SK-N-SH (cell line): ENCODE data around the gene CALCB. TPM values are rescaled to one million over a fixed set of nuclear protein-coding genes. Genes with fewer than 3 reads are reported as not detected.

Experiments used
- CTCF ChIA-PET: fragments of 300-600, 350-600 bp; formaldehyde crosslinking; extraction: SDS; loops from one replicate; lab custom pipeline; 2021; lab: Yijun Ruan, JAX
- POLR2A ChIA-PET: fragments of 350-600 bp; sonication (Branson Sonifier 250); formaldehyde crosslinking; extraction: SDS; loops from one replicate; lab custom pipeline; 2020; ENCODE audit warnings: antibody characterized with exemption, inconsistent platforms; lab: Yijun Ruan, JAX
- DNase-seq: peaks from one replicate; pipeline ENCODE4 v3.0.0; 2012
- H2AFZ ChIP-seq: fragments of 200-600 bp; sonication (generic); 2 replicates; pipeline ENCODE4 v1.8.1; 2016; ENCODE audit warnings: antibody characterized with exemption, mild to moderate bottlenecking, low read depth
- H3F3A ChIP-seq: fragments of 200-600 bp; sonication (generic); replicated peaks from 2 replicates; pipeline ENCODE3; 2016; ENCODE audit warnings: antibody characterized with exemption, mild to moderate bottlenecking; ENCODE audit not compliant: insufficient read depth
- H3K27ac ChIP-seq, 2 experiments: fragments of 200-500 bp in 1 of 2; fragments of 200-600 bp in 1 of 2; sonication (Bioruptor generic) in 1 of 2; sonication (generic), shearing (Covaris generic) in 1 of 2; 2 replicates each; pipeline versions ENCODE4 v1.5.1 to v1.6.1; 2014 to 2016; ENCODE audit warnings: low read depth in 2 of 2, inconsistent platforms in 1 of 2, low read length in 1 of 2, mild to moderate bottlenecking in 1 of 2, mixed read lengths in 1 of 2
- H3K27me3 ChIP-seq: fragments of 200-600 bp; sonication (generic), shearing (Covaris generic); 2 replicates; pipeline ENCODE4 v1.6.1; 2016; ENCODE audit warnings: mixed run types; ENCODE audit not compliant: insufficient read depth
- H3K36me3 ChIP-seq, 2 experiments: fragments of 200-500 bp in 1 of 2; fragments of 200-600 bp in 1 of 2; sonication (Bioruptor generic) in 1 of 2; sonication (generic) in 1 of 2; replicated peaks in 1 of 2; 2 replicates each; pipeline versions ENCODE3 to v1.5.1; 2014 to 2016; ENCODE audit warnings: low read length in 1 of 2, mild to moderate bottlenecking in 1 of 2; ENCODE audit not compliant: insufficient read depth in 2 of 2, control insufficient read depth in 1 of 2
- H3K4me1 ChIP-seq, 2 experiments: fragments of 200-500 bp in 1 of 2; fragments of 200-600 bp in 1 of 2; sonication (Bioruptor generic) in 1 of 2; sonication (generic), shearing (Covaris generic) in 1 of 2; 2 replicates each; pipeline versions ENCODE4 v1.5.1 to v1.6.1; 2014 to 2016; ENCODE audit warnings: low read depth in 1 of 2, low read length in 1 of 2, mixed run types in 1 of 2; ENCODE audit not compliant: insufficient read depth in 2 of 2, control insufficient read depth in 1 of 2
- H3K4me2 ChIP-seq: fragments of 200-600 bp; sonication (generic), shearing (Covaris generic); 2 replicates; pipeline ENCODE4 v1.6.1; 2017; ENCODE audit warnings: mixed run types
- H3K4me3 ChIP-seq, 2 experiments: fragments of 200-500 bp in 1 of 2; fragments of 200-600 bp in 1 of 2; sonication (Bioruptor generic) in 1 of 2; sonication (generic), shearing (Covaris generic) in 1 of 2; 2 replicates each; pipeline versions ENCODE4 v1.5.1 to v1.8.1; 2014 to 2016; ENCODE audit warnings: low read depth in 2 of 2, inconsistent platforms in 1 of 2, low read length in 1 of 2, mild to moderate bottlenecking in 1 of 2, mixed read lengths in 1 of 2, moderate library complexity in 1 of 2
- H3K79me2 ChIP-seq: fragments of 200-600 bp; sonication (generic); 2 replicates; pipeline ENCODE4 v1.8.1; 2017; ENCODE audit warnings: mild to moderate bottlenecking; ENCODE audit not compliant: insufficient read depth
- H3K9ac ChIP-seq: fragments of 200-600 bp; sonication (generic); 2 replicates; pipeline ENCODE4 v1.6.1; 2017; ENCODE audit warnings: mixed run types
- H3K9me2 ChIP-seq: fragments of 200-600 bp; sonication (generic); 2 replicates; pipeline ENCODE4 v1.6.1; 2017; ENCODE audit warnings: mixed run types
- H3K9me3 ChIP-seq: fragments of 200-600 bp; sonication (generic); 2 replicates; pipeline ENCODE4 v1.6.1; 2017; ENCODE audit warnings: mixed run types, mild to moderate bottlenecking, moderate library complexity
- H4K20me1 ChIP-seq: fragments of 200-600 bp; sonication (generic); 2 replicates; pipeline ENCODE4 v1.6.1; 2017; ENCODE audit warnings: mild to moderate bottlenecking, mixed run types; ENCODE audit not compliant: insufficient read depth
- CHD2 ChIP-seq: fragments of 150-350 bp; IDR thresholded peaks from 2 replicates; pipeline ENCODE4 v1.6.1; 2018; ENCODE audit warnings: low read length; ENCODE audit not compliant: partially characterized antibody
- EZH2phosphoT487 ChIP-seq: fragments of 200-600 bp; sonication (generic); IDR thresholded peaks from 2 replicates; pipeline ENCODE4 v1.6.1; 2017; ENCODE audit warnings: low read depth, mixed run types, mild to moderate bottlenecking, antibody characterized with exemption, moderate library complexity, borderline replicate concordance
- FOSL2 ChIP-seq: IDR thresholded peaks from 2 replicates; pipeline ENCODE4 v1.4.0; 2012; ENCODE audit warnings: low read depth, mild to moderate bottlenecking, moderate library complexity, borderline replicate concordance
- GATA2 ChIP-seq: sonication (generic); formaldehyde crosslinking; IDR thresholded peaks from 2 replicates; pipeline ENCODE4 v1.5.0; 2020; ENCODE audit warnings: mild to moderate bottlenecking, missing genetic modification reagents
- MEF2A ChIP-seq: IDR thresholded peaks from 2 replicates; pipeline ENCODE4 v1.4.0; 2012; ENCODE audit warnings: low read depth, borderline replicate concordance
- MXI1 ChIP-seq: IDR thresholded peaks from 2 replicates; pipeline ENCODE4 v1.6.1; 2012; ENCODE audit warnings: mild to moderate bottlenecking, low read depth, low read length, improper control_type of control experiment
- NFIC ChIP-seq: IDR thresholded peaks from 2 replicates; pipeline ENCODE4 v1.4.0; 2012; ENCODE audit warnings: borderline replicate concordance
- NRF1 ChIP-seq: IDR thresholded peaks from 2 replicates; pipeline ENCODE4 v1.6.1; 2012; ENCODE audit warnings: low read depth, mild to moderate bottlenecking, low read length
- POLR2AphosphoS5 ChIP-seq: IDR thresholded peaks from 2 replicates; pipeline ENCODE4 v1.6.1; 2012; ENCODE audit warnings: low read depth, low read length
- RCOR1 ChIP-seq: fragments of 150-350 bp; IDR thresholded peaks from 2 replicates; pipeline ENCODE4 v1.6.1; 2017; ENCODE audit warnings: antibody characterized with exemption, low read length
- RFX5 ChIP-seq: IDR thresholded peaks from 2 replicates; pipeline ENCODE4 v1.6.1; 2012; ENCODE audit warnings: mild to moderate bottlenecking, improper control_type of control experiment, low read length
- RXRA ChIP-seq: IDR thresholded peaks from 2 replicates; pipeline ENCODE4 v1.4.0; 2012; ENCODE audit warnings: low read depth, mild to moderate bottlenecking, borderline replicate concordance
- SMC3 ChIP-seq: IDR thresholded peaks from 2 replicates; pipeline ENCODE4 v1.6.1; 2012; ENCODE audit warnings: low read depth, low read length, improper control_type of control experiment
- TCF12 ChIP-seq: IDR thresholded peaks from 2 replicates; pipeline ENCODE4 v1.4.0; 2012
- TEAD4 ChIP-seq: IDR thresholded peaks from 2 replicates; pipeline ENCODE4 v1.4.0; 2012; ENCODE audit warnings: mild to moderate bottlenecking, borderline replicate concordance; ENCODE audit not compliant: insufficient read depth
- YY1 ChIP-seq: IDR thresholded peaks from 2 replicates; pipeline ENCODE4 v1.4.0; 2012; ENCODE audit warnings: low read depth, mild to moderate bottlenecking
- whole genome bisulfite sequencing: methylation state at CpG from one replicate; pipeline ENCODE4 v1.1.6; 2017; ENCODE audit warnings: low lambda C conversion rate; 5-methylcytosine and 5-hydroxymethylcytosine counted together
- polyA plus RNA-seq, 3 experiments: library from polyadenylated mRNA; depleted of rRNA; stranded (reverse); fragments of >200 nt; gene quantifications; 2 replicates each; pipeline ENCODE4 v1.2.3, GENCODE V29; 2012
- TF ChIP-seq, protein P1 (sequence below): IDR thresholded peaks from 2 replicates; pipeline ENCODE4 v1.4.0; 2012; ENCODE audit warnings: low read depth, borderline replicate concordance
- TF ChIP-seq, protein P2 (sequence below): fragments of 200-600 bp; sonication (generic); IDR thresholded peaks from 2 replicates; pipeline ENCODE4 v1.6.1; 2017; ENCODE audit warnings: antibody characterized with exemption, mild to moderate bottlenecking, moderate library complexity
- TF ChIP-seq, protein P3 (sequence below): IDR thresholded peaks from 2 replicates; pipeline ENCODE4 v1.4.0; 2012; ENCODE audit warnings: low read depth

The CALCB gene
- polyA plus RNA-seq, 1 of the 3 experiments (the other 2 are of a cell fraction): 0.07 TPM

DNA sequence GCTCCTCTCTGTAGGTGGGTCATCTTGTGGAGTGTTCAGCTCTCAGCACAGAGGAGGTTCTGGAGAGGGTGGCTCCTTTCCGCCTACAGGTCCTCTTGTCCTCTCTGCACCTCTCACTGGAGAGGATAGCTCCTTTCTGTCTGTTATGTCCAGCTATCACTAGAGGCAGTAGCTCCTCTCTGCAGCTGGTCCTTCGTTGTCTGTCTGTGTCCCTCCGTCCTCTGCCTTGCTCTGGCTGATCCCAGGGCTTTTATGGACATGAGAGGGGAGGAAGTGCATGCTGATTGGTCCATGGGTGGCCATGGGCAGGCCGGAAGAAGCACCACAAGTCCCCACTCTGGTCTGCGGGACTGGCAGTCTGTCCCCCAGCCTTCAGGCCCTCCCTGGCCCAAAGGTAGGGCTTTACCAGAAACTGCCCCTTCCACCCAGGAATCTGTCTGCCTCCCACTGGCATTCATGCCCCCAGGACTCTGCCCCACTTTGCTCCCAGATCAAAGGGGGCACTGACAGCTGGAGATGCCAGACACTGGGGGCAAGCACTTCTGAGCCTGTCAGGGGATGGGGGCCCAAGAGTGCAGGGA, 38.6 kb upstream of the CALCB start:
- ChIA-PET CTCF (interaction anchor here (1.0 to 1.9 kb wide), 3 partner anchors 20 to 66 kb away, joined by 3 to 5 read pairs (median 4); no protein-coding TSS in a partner anchor), POLR2A (no interaction called here)
- Histone ChIP-seq H2AFZ (no peak overlapping the region), H3K4me1 (no peaks in the 10 kb centered on the region; a peak in 1 of 4 replicates), H3K4me2 (no peak overlapping the region), H3K27ac (no peak overlapping the region), H3K36me3 (no peaks in the 10 kb centered on the region), H3K9ac (no peak overlapping the region), H3K27me3 (no peaks in the 10 kb centered on the region), H3F3A (no peaks in the 10 kb centered on the region), H3K79me2 (no peaks in the 10 kb centered on the region), H3K4me3 (no peak overlapping the region), H4K20me1 (no peaks in the 10 kb centered on the region), H3K9me3 (no peaks in the 10 kb centered on the region), H3K9me2 (no peaks in the 10 kb centered on the region)
- TF ChIP-seq TCF12: no peak
- TF ChIP-seq, protein P1, sequence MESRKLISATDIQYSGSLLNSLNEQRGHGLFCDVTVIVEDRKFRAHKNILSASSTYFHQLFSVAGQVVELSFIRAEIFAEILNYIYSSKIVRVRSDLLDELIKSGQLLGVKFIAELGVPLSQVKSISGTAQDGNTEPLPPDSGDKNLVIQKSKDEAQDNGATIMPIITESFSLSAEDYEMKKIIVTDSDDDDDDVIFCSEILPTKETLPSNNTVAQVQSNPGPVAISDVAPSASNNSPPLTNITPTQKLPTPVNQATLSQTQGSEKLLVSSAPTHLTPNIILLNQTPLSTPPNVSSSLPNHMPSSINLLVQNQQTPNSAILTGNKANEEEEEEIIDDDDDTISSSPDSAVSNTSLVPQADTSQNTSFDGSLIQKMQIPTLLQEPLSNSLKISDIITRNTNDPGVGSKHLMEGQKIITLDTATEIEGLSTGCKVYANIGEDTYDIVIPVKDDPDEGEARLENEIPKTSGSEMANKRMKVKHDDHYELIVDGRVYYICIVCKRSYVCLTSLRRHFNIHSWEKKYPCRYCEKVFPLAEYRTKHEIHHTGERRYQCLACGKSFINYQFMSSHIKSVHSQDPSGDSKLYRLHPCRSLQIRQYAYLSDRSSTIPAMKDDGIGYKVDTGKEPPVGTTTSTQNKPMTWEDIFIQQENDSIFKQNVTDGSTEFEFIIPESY: no peak
- no peak for TF ChIP-seq NFIC
- no peak for TF ChIP-seq GATA2
- no peak for TF ChIP-seq MXI1
- no peak for TF ChIP-seq RXRA
- TF ChIP-seq RFX5: no peak
- no peak for TF ChIP-seq YY1
- TF ChIP-seq NRF1: no peak
- WGBS: 11% methylated on average over 3 of the region's 5 CpGs
- no peak for DNase-seq

DNA sequence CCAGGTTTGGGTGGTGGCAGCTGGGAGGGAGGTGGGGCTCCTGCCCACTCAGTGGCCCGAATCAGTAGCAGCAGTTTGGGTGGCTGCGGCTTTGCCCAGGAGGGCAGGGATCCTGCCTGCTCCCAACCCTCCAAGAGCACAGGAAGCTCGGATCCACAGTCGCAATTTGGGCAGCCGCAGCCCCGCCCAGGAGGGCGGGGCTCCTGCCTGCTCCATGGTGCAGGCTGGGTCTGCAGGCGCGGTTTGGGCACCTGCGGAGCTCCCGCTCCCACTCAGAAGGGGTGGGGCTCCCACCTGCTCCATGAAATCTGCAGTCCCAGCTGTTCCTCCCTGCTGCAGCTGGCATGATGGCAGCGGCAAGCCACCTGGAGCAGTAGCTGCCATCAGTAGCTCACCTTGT, 38.1 kb upstream of the CALCB start:
- no peaks in the 10 kb centered on the region for H3K27me3 ChIP-seq
- no peak for DNase-seq
- H3K4me3 ChIP-seq: no peak overlapping the region
- 37% methylated on average over 7 of the region's 12 CpGs for WGBS
- TF ChIP-seq RFX5 (no peak), FOSL2 (no peak), EZH2phosphoT487 (no peak), MEF2A (no peak), SMC3 (no peak), CHD2 (no peak), TEAD4 (no peak), RCOR1 (no peak), POLR2AphosphoS5 (no peak)
- TF ChIP-seq, protein P1: no peak
- TF ChIP-seq, protein P2, sequence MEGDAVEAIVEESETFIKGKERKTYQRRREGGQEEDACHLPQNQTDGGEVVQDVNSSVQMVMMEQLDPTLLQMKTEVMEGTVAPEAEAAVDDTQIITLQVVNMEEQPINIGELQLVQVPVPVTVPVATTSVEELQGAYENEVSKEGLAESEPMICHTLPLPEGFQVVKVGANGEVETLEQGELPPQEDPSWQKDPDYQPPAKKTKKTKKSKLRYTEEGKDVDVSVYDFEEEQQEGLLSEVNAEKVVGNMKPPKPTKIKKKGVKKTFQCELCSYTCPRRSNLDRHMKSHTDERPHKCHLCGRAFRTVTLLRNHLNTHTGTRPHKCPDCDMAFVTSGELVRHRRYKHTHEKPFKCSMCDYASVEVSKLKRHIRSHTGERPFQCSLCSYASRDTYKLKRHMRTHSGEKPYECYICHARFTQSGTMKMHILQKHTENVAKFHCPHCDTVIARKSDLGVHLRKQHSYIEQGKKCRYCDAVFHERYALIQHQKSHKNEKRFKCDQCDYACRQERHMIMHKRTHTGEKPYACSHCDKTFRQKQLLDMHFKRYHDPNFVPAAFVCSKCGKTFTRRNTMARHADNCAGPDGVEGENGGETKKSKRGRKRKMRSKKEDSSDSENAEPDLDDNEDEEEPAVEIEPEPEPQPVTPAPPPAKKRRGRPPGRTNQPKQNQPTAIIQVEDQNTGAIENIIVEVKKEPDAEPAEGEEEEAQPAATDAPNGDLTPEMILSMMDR: no peak
- TF ChIP-seq, protein P3, sequence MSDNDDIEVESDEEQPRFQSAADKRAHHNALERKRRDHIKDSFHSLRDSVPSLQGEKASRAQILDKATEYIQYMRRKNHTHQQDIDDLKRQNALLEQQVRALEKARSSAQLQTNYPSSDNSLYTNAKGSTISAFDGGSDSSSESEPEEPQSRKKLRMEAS: no peak
- ChIA-PET POLR2A (no interaction called here), CTCF (interaction anchor here (0.8 to 1.3 kb wide), 2 partner anchors 20 to 66 kb away, joined by 3 to 4 read pairs; no protein-coding TSS in a partner anchor)
- H2AFZ ChIP-seq: no peak overlapping the region
- H3K36me3 ChIP-seq: no peaks in the 10 kb centered on the region
- H3F3A ChIP-seq: no peaks in the 10 kb centered on the region
- no peak overlapping the region for H3K27ac ChIP-seq
- H3K4me1 ChIP-seq: no peaks in the 10 kb centered on the region; a peak in 1 of 4 replicates
- no peaks in the 10 kb centered on the region for H3K79me2 ChIP-seq
- H3K4me2 ChIP-seq: no peak overlapping the region
- H3K9me2 ChIP-seq: no peaks in the 10 kb centered on the region
- H3K9me3 ChIP-seq: no peaks in the 10 kb centered on the region
- no peaks in the 10 kb centered on the region for H4K20me1 ChIP-seq
- H3K9ac ChIP-seq: no peak overlapping the region
